ENCODE results near the gene IPO11.

DNA sequence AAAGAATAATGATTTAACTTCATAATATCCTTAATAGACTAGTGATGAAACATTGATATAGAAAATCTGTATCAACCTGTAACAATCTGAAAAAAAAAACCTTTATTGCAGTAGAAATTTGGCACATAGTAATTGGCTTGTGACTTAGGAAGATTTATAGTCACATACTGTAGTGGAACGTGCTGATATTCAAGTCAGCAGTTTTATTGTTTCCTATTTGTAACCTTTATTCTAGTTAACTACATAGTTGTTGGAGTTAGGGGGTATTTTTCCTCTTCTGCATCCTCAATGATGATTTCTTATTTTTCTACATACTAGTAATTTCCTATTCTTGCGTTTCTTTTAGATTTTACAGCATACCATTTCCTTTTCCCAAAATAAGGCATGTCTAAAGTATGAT lies 151.5 kb downstream of the IPO11 start:
- no peak for TF ChIP-seq CTCF (IDR thresholded peaks at IDR 0.05; ENCODE audit: insufficient read depth, low read length, poor library complexity, severe bottlenecking)
- TF ChIP-seq EZH2phosphoT487 (conservative IDR thresholded peaks at IDR 0.05; ENCODE audit: low read length): no peak
